Measurements from ENCODE around the gene PKDCC. TPM values are rescaled to one million over a fixed set of nuclear protein-coding genes. Genes with fewer than 3 reads are reported as not detected.

PKDCC gene
- total and polyA plus RNA-seq, 2 of the 13 experiments (the other 11 are each of a cell fraction or from before 2014, with no cell fraction given): 52.6 to 58.8 TPM

GRCh38 chr2:42045848-42046748, 1.7 kb upstream of the PKDCC start (continued):
- TF ChIP-seq, protein P1, sequence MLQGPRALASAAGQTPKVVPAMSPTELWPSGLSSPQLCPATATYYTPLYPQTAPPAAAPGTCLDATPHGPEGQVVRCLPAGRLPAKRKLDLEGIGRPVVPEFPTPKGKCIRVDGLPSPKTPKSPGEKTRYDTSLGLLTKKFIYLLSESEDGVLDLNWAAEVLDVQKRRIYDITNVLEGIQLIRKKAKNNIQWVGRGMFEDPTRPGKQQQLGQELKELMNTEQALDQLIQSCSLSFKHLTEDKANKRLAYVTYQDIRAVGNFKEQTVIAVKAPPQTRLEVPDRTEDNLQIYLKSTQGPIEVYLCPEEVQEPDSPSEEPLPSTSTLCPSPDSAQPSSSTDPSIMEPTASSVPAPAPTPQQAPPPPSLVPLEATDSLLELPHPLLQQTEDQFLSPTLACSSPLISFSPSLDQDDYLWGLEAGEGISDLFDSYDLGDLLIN (CRISPR knock-in tag; IDR thresholded peaks at IDR 0.05; ENCODE audit: borderline replicate concordance): no peak
- TF ChIP-seq ZNF430 (CRISPR knock-in tag; IDR thresholded peaks at IDR 0.05) (peak; percentile 58; the same call in 1 of the 2 replicates), ZNF687 (CRISPR knock-in tag; IDR thresholded peaks at IDR 0.05) (no peak)
- TF ChIP-seq, protein P2, sequence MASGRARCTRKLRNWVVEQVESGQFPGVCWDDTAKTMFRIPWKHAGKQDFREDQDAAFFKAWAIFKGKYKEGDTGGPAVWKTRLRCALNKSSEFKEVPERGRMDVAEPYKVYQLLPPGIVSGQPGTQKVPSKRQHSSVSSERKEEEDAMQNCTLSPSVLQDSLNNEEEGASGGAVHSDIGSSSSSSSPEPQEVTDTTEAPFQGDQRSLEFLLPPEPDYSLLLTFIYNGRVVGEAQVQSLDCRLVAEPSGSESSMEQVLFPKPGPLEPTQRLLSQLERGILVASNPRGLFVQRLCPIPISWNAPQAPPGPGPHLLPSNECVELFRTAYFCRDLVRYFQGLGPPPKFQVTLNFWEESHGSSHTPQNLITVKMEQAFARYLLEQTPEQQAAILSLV (CRISPR knock-in tag; IDR thresholded peaks at IDR 0.05; ENCODE audit: borderline replicate concordance): no peak
- TF ChIP-seq, protein P3, sequence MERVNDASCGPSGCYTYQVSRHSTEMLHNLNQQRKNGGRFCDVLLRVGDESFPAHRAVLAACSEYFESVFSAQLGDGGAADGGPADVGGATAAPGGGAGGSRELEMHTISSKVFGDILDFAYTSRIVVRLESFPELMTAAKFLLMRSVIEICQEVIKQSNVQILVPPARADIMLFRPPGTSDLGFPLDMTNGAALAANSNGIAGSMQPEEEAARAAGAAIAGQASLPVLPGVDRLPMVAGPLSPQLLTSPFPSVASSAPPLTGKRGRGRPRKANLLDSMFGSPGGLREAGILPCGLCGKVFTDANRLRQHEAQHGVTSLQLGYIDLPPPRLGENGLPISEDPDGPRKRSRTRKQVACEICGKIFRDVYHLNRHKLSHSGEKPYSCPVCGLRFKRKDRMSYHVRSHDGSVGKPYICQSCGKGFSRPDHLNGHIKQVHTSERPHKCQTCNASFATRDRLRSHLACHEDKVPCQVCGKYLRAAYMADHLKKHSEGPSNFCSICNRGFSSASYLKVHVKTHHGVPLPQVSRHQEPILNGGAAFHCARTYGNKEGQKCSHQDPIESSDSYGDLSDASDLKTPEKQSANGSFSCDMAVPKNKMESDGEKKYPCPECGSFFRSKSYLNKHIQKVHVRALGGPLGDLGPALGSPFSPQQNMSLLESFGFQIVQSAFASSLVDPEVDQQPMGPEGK (CRISPR knock-in tag; IDR thresholded peaks at IDR 0.05): peak; percentile 54

Data from HepG2 (cell line).